ENCODE results near the gene PPT2. TPM values are rescaled to one million over a fixed set of nuclear protein-coding genes. Genes with fewer than 3 reads are reported as not detected.
A peak's percentile ranks its signal among the peaks of the same experiment; 100 is the strongest.

The PPT2 gene
- total RNA-seq, 1 experiment from 2014 or later: 46.3 TPM

DNA sequence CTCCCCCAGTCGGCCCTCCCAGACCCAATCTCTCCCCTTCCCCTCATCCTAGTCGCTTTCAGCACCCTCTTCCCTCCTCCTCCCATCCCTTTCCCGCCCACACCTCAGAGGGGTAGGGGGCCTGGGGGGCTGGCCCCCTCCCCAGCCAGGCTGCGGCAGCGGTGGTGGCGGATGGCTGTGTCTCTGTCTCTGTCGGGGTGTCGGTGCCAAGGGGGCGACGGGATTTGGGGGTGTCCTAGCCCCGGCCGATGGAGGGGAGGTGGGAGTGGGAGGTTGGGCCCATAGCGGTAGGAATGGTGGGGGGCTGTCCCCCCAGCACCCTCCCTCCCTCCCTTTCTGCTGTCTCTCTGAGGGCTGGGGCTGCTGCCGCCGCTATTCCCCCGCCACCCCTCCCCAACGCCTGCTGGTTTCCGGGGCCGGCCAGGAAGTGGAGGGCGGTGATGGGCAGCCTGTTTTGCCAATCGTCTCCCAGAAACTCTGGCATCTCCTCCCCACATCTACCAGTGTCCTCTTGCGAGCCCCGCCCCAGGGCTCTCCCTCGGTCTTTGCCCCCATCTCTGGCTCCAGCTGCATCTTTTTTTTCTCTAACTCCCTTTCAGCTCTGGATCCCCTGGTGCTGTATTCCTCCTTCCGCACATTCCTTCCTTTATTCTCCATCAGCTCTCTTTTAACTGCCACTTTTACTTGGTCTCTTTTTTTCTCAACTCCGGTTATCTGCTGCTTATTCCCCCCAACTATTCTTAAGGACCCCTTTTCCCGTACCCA is 22.0 kb downstream of the PPT2 start, which contains the start of gene AGPAT1:
TSS of gene AGPAT1 (minus strand) at position 374 of the 765 bp plus-strand sequence. CDS start 4,588 bp downstream, outside the sequence.
- no CpG with 5 or more reads among the region's 27 CpGs for WGBS (ENCODE audit: extremely low coverage, insufficient read length, low lambda C conversion rate)
- Mint-ChIP-seq H3K4me3 (peak within 1 kb of the TSS; percentile 83 to 86), H3K9me3 (no peaks in the 10 kb centered on the region; a peak in 1 of 5 replicates), H3K27ac (peak within 1 kb of the TSS; percentile 98), H3K27me3 (ENCODE audit: low read depth) (no peaks in the 10 kb centered on the region; the same call in 1 of the 2 replicates), H3K36me3 (ENCODE audit: insufficient read depth in 1 of 3, low read depth in 3 of 3) (peaks cover 22 to 34% (median 33%) of the 10 kb centered on the region in 3 experiments), H3K4me1 (peaks cover 38 to 47% of the 10 kb centered on the region in 2 experiments)
- Histone ChIP-seq H3T11ph (ENCODE audit: low read length) (peak within 1 kb of the TSS; percentile 76), H3K23me2 (ENCODE audit: insufficient read length, low read depth, low read length, poor library complexity, severe bottlenecking) (peaks cover 22% of the 10 kb centered on the region), H3K4me2 (ENCODE audit: insufficient read depth, insufficient read length, low read length) (peak within 1 kb of the TSS; percentile 83), H4K8ac (replicated peaks; ENCODE audit: insufficient read length, low read depth, low read length) (no peak within 1 kb of the TSS), H3K27me3 (ENCODE audit: insufficient read depth, low read length) (no peaks in the 10 kb centered on the region), H3K56ac (ENCODE audit: insufficient read length, low read depth, low read length) (no peak within 1 kb of the TSS), H2AK5ac (ENCODE audit: insufficient read length, low read length) (peak within 1 kb of the TSS; percentile 30), H3K9ac (ENCODE audit: extremely low read depth, insufficient read length, low read length) (peak within 1 kb of the TSS; percentile 83), H2BK15ac (ENCODE audit: low read depth, low read length) (no peak within 1 kb of the TSS), H4K20me1 (ENCODE audit: control insufficient read depth, insufficient read depth, insufficient read length) (no peaks in the 10 kb centered on the region), H3K23ac (ENCODE audit: insufficient read length, low read depth, low read length) (no peak within 1 kb of the TSS), H3K14ac (ENCODE audit: insufficient read depth, low read length) (peak within 1 kb of the TSS; percentile 86; the same call in 1 of the 2 replicates), H2BK12ac (ENCODE audit: insufficient read length, low read depth, low read length) (no peak within 1 kb of the TSS), H3K4ac (ENCODE audit: low read depth, low read length) (no peak within 1 kb of the TSS; the same call in 1 of the 2 replicates), H2BK20ac (ENCODE audit: low read depth, low read length, poor library complexity, severe bottlenecking) (no peak within 1 kb of the TSS), H3K18ac (ENCODE audit: insufficient read length, low read depth, low read length) (peak within 1 kb of the TSS; percentile 90), H3K27ac (ENCODE audit: insufficient read length, low read depth, low read length) (peak within 1 kb of the TSS; percentile 68), H2AFZ (ENCODE audit: low read length) (no peak within 1 kb of the TSS), H4K91ac (ENCODE audit: insufficient read length, low read depth, low read length) (no peak within 1 kb of the TSS), H2BK5ac (ENCODE audit: insufficient read length, low read length) (peak within 1 kb of the TSS; percentile 11), H2BK120ac (ENCODE audit: low read depth, low read length, poor library complexity, severe bottlenecking) (peak within 1 kb of the TSS; percentile 51), H3K79me2 (ENCODE audit: insufficient read depth, low read length) (peaks cover 18% of the 10 kb centered on the region; the same call in 1 of the 2 replicates), H3K9me3 (ENCODE audit: control insufficient read depth, low read depth, low read length) (no peaks in the 10 kb centered on the region), H3K79me1 (ENCODE audit: insufficient read depth, low read depth, low read length, poor library complexity, severe bottlenecking) (no peaks in the 10 kb centered on the region), H3K4me1 (ENCODE audit: insufficient read depth, low read length) (peaks cover 7% of the 10 kb centered on the region), H4K5ac (ENCODE audit: insufficient read length, low read depth, low read length) (no peak within 1 kb of the TSS)
- no peak for TF ChIP-seq CTCF (conservative IDR thresholded peaks at IDR 0.05)
- peak; percentile 97 for DNase-seq
